B cell (primary cell): ENCODE measurements around the gene MS4A18. TPM values are rescaled to one million over a fixed set of nuclear protein-coding genes. Genes with fewer than 3 reads are reported as not detected.

Experiments used
- ATAC-seq: fragments of 200-7000 bp; cut with Tn5 transposase; one replicate; pipeline ENCODE4 v1.10.0; 2021; ENCODE audit warnings: low read depth, mild to moderate bottlenecking, moderate number of reproducible peaks, moderate library complexity
- CTCF ChIA-PET: fragments of 350-600 bp; sonication (Branson Sonifier 250); formaldehyde crosslinking; loops from one replicate; lab custom pipeline; 2021; ENCODE audit warnings: antibody characterized with exemption, inconsistent platforms; lab: Charles Lee
- POLR2A ChIA-PET: fragments of 350-600 bp; sonication (Branson Sonifier 250); formaldehyde crosslinking; loops from one replicate; lab custom pipeline; 2021; ENCODE audit warnings: antibody characterized with exemption; lab: Charles Lee
- DNase-seq: peaks from one replicate; pipeline ENCODE4 v3.0.0; 2013
- H2AFZ ChIP-seq: 2 replicates; pipeline ENCODE4 v1.6.1; 2012; ENCODE audit warnings: mild to moderate bottlenecking, low read depth, low read length; ENCODE audit not compliant: insufficient read depth, poor library complexity, severe bottlenecking
- H3K27ac ChIP-seq, 2 donors: 1 replicate in 1 of 2; 2 replicates in 1 of 2; pipeline ENCODE4 v1.5.1; 2012 to 2013; ENCODE audit warnings: low read length in 2 of 2, mild to moderate bottlenecking in 2 of 2, moderate library complexity in 1 of 2
- H3K27me3 ChIP-seq, 4 experiments: fragments of 200-600 bp in 1 of 4; sonication (generic) in 1 of 4; replicated peaks in 1 of 4; 1 replicate in 2 of 4; 2 replicates in 2 of 4; pipeline versions ENCODE4 v1.6.1 to v1.7.0; 2013 to 2016; ENCODE audit warnings: low read length in 3 of 4, mild to moderate bottlenecking in 2 of 4, mixed read lengths in 1 of 4, moderate library complexity in 1 of 4; ENCODE audit not compliant: insufficient read depth in 4 of 4, control insufficient read depth in 3 of 4; ENCODE audit errors: control extremely low read depth in 1 of 4
- H3K36me3 ChIP-seq, 2 experiments: replicated peaks in 1 of 2; 1 replicate in 1 of 2; 2 replicates in 1 of 2; pipeline versions ENCODE4 v1.6.1 to v1.7.1; 2013; ENCODE audit warnings: low read length in 1 of 2; ENCODE audit not compliant: insufficient read depth in 2 of 2, control insufficient read depth in 1 of 2; ENCODE audit errors: control extremely low read depth in 1 of 2, extremely low read depth in 1 of 2
- H3K4me1 ChIP-seq, 2 donors: fragments of 200-600 bp in 1 of 2; sonication (generic) in 1 of 2; 1 replicate in 1 of 2; 2 replicates in 1 of 2; pipeline versions ENCODE4 v1.5.1 to v1.6.1; 2013 to 2017; ENCODE audit warnings: low read length in 2 of 2; ENCODE audit not compliant: control insufficient read depth in 2 of 2, insufficient read depth in 2 of 2
- H3K4me2 ChIP-seq: replicated peaks from 2 replicates; pipeline ENCODE3; 2012; ENCODE audit warnings: mild to moderate bottlenecking, low read depth, low read length; ENCODE audit not compliant: poor library complexity, severe bottlenecking
- H3K4me3 ChIP-seq, 5 experiments: fragments of 200-600 bp in 1 of 5; sonication (generic) in 1 of 5; 1 replicate in 3 of 5; 2 replicates in 2 of 5; pipeline versions ENCODE4 v1.5.1 to v1.7.0; 2011 to 2016; ENCODE audit warnings: low read length in 4 of 5, mild to moderate bottlenecking in 4 of 5, low read depth in 2 of 5, control low read depth in 1 of 5, moderate library complexity in 1 of 5; ENCODE audit not compliant: insufficient read depth in 1 of 5; ENCODE audit errors: control extremely low read depth in 1 of 5, extremely low read depth in 1 of 5
- H3K79me2 ChIP-seq: fragments of 200-600 bp; sonication (generic); one replicate; pipeline ENCODE4 v1.6.0; 2016; ENCODE audit warnings: low read length; ENCODE audit not compliant: control insufficient read depth, insufficient read depth
- H3K9ac ChIP-seq: fragments of 200-600 bp; sonication (generic); 2 replicates; pipeline ENCODE4 v1.6.1; 2017; ENCODE audit warnings: mild to moderate bottlenecking, low read length, moderate library complexity
- H3K9me3 ChIP-seq, 3 donors: one replicate each; pipeline versions ENCODE4 v1.6.1 to v1.7.1; 2013; ENCODE audit warnings: low read length in 2 of 3; ENCODE audit not compliant: control insufficient read depth in 2 of 3, insufficient read depth in 1 of 3; ENCODE audit errors: control extremely low read depth in 1 of 3
- H4K20me1 ChIP-seq: 2 replicates; pipeline ENCODE4 v1.6.0; 2012; ENCODE audit warnings: mild to moderate bottlenecking, low read length; ENCODE audit not compliant: insufficient read depth, control insufficient read depth, poor library complexity, severe bottlenecking
- H3K27ac Mint-ChIP-seq: one replicate; pipeline ENCODE4 v1.8.0; 2021; ENCODE audit warnings: mixed read lengths
- H3K27me3 Mint-ChIP-seq: one replicate; pipeline ENCODE4 v1.8.0; 2021; ENCODE audit warnings: mixed read lengths
- H3K4me1 Mint-ChIP-seq: one replicate; pipeline ENCODE4 v1.8.0; 2021; ENCODE audit warnings: mixed read lengths
- H3K4me3 Mint-ChIP-seq: one replicate; pipeline ENCODE4 v1.8.0; 2021; ENCODE audit warnings: mixed read lengths
- H3K9me3 Mint-ChIP-seq: one replicate; pipeline ENCODE4 v1.8.0; 2022; ENCODE audit warnings: mixed read lengths; ENCODE audit not compliant: insufficient read depth
- EZH2 ChIP-seq: IDR thresholded peaks from 2 replicates; pipeline ENCODE4 v1.6.1; 2012; ENCODE audit warnings: borderline replicate concordance, low read depth, mild to moderate bottlenecking, moderate library complexity, low read length; ENCODE audit not compliant: insufficient read depth, poor library complexity, severe bottlenecking
- WGBS: methylation state at CpG from one replicate; pipeline ENCODE4 v1.1.5; 2013; ENCODE audit warnings: missing lambda C conversion rate; ENCODE audit not compliant: insufficient coverage; 5-methylcytosine and 5-hydroxymethylcytosine counted together
- intact Hi-C: fragments of 100-400 bp; cut with micrococcal nuclease; formaldehyde crosslinking; loops from one replicate; pipeline ENCODE4 v1.10.0; 2022
- polyA plus RNA-seq: library from polyadenylated mRNA; depleted of rRNA; stranded (reverse); fragments of >200 nt; gene quantifications from 2 replicates; pipeline ENCODE4 v1.2.3, GENCODE V29; 2012
- total RNA-seq, 2 donors: library from RNA; stranded (reverse); fragments of 120-200 nt in 1 of 2; gene quantifications; 1 replicate in 1 of 2; 2 replicates in 1 of 2; pipeline versions ENCODE4 v1.2.3 to v1.2.4, GENCODE V29; 2013 to 2022
- TF ChIP-seq, protein P1 (sequence below): fragments of 200-600 bp; IDR thresholded peaks from one replicate; pipeline ENCODE4 v1.8.0; 2022; ENCODE audit warnings: antibody characterized with exemption, mild to moderate bottlenecking

Gene MS4A18
- total and polyA plus RNA-seq, 2 donors (not counting 1 experiment from before 2014, with no cell fraction given): not detected

DNA sequence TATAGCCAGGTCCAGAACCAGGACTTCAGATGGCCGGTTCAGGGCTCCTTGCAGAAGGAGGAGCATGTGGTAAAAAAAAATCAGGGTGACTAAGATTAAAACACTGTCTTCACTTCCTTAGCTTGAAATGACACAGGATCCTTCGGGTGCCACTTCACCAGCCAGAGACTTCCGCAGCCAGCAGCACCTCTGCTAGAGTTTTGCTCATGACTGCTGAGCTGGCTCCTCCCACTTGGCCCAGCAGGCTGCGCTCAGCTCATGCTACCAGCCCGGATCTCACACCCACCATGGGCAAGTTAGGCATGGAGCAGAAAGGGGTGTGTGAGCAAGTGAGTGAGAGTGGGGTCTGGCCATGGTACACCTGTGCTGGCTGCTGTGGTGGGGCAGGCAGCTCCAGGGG is 6.6 kb upstream of the MS4A18 start:
- H4K20me1 ChIP-seq: no peaks in the 10 kb centered on the region
- WGBS: 78% methylated on average over 3 of the region's 5 CpGs
- no peak overlapping the region for H3K27ac Mint-ChIP-seq
- intact Hi-C loops: no loop called here
- H3K9ac ChIP-seq: no peak overlapping the region
- H3K4me1 Mint-ChIP-seq: no peaks in the 10 kb centered on the region
- ChIA-PET POLR2A (interaction anchor here (0.6 kb wide), 1 partner anchor 72 kb away, joined by 3 read pairs; no protein-coding TSS in a partner anchor), CTCF (no interaction called here)
- H3K9me3 Mint-ChIP-seq: no peaks in the 10 kb centered on the region
- no peak overlapping the region for H3K4me3 Mint-ChIP-seq
- H3K27ac ChIP-seq: no peak overlapping the region
- H3K36me3 ChIP-seq: no peaks in the 10 kb centered on the region
- no peak overlapping the region for H3K4me2 ChIP-seq
- no peaks in the 10 kb centered on the region for H3K79me2 ChIP-seq
- DNase-seq (no peak), ATAC-seq (no peak)
- peaks cover 0 to 14% (median 0%) of the 10 kb centered on the region in 3 donors for H3K9me3 ChIP-seq
- peaks cover 43% of the 10 kb centered on the region for H3K27me3 Mint-ChIP-seq
- no peak overlapping the region for H3K4me3 ChIP-seq
- H3K27me3 ChIP-seq: peaks cover 0 to 8% (median 2%) of the 10 kb centered on the region in 4 experiments
- H3K4me1 ChIP-seq: no peaks in the 10 kb centered on the region
- no peak overlapping the region for H2AFZ ChIP-seq
- TF ChIP-seq EZH2: no peak
- TF ChIP-seq, protein P1, sequence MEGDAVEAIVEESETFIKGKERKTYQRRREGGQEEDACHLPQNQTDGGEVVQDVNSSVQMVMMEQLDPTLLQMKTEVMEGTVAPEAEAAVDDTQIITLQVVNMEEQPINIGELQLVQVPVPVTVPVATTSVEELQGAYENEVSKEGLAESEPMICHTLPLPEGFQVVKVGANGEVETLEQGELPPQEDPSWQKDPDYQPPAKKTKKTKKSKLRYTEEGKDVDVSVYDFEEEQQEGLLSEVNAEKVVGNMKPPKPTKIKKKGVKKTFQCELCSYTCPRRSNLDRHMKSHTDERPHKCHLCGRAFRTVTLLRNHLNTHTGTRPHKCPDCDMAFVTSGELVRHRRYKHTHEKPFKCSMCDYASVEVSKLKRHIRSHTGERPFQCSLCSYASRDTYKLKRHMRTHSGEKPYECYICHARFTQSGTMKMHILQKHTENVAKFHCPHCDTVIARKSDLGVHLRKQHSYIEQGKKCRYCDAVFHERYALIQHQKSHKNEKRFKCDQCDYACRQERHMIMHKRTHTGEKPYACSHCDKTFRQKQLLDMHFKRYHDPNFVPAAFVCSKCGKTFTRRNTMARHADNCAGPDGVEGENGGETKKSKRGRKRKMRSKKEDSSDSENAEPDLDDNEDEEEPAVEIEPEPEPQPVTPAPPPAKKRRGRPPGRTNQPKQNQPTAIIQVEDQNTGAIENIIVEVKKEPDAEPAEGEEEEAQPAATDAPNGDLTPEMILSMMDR: no peak

GRCh38 chr11:60718524-60719316 is 5.8 kb upstream of the MS4A18 start:
- no peak overlapping the region for H2AFZ ChIP-seq
- no peak overlapping the region for H3K27ac Mint-ChIP-seq

More at GRCh38 chr11:60718524-60719316, 5.8 kb upstream of the MS4A18 start:
- H3K4me1 Mint-ChIP-seq: no peaks in the 10 kb centered on the region
- no peaks in the 10 kb centered on the region for H3K36me3 ChIP-seq
- H3K4me2 ChIP-seq: no peak overlapping the region
- H3K4me3 Mint-ChIP-seq: no peak overlapping the region
- no peak overlapping the region for H3K27ac ChIP-seq
- no peak for ATAC-seq
- ChIA-PET POLR2A (interaction anchor here (0.6 kb wide), 1 partner anchor 73 kb away, joined by 3 read pairs; no protein-coding TSS in a partner anchor), CTCF (no interaction called here)
- WGBS: 84% methylated on average over 9 of the region's 10 CpGs
- no peak overlapping the region for H3K4me3 ChIP-seq
- intact Hi-C loops: no loop called here
- no peaks in the 10 kb centered on the region for H3K4me1 ChIP-seq
- TF ChIP-seq, protein P1: no peak
- no peak for TF ChIP-seq EZH2
- H3K27me3 ChIP-seq: peaks cover 0 to 8% (median 2%) of the 10 kb centered on the region in 4 experiments
- no peaks in the 10 kb centered on the region for H3K79me2 ChIP-seq
- H3K9ac ChIP-seq: no peak overlapping the region
- DNase-seq: no peak
- H3K27me3 Mint-ChIP-seq: peaks cover 38% of the 10 kb centered on the region
- H4K20me1 ChIP-seq: no peaks in the 10 kb centered on the region
- H3K9me3 Mint-ChIP-seq: no peaks in the 10 kb centered on the region
- H3K9me3 ChIP-seq: peaks cover 0 to 14% (median 0%) of the 10 kb centered on the region in 3 donors
